ENCODE measurements around the gene C6.

The C6 gene

GRCh38 chr5:41203033-41203432 lies 10.3 kb downstream of the C6 start:
- TF ChIP-seq, protein P1, sequence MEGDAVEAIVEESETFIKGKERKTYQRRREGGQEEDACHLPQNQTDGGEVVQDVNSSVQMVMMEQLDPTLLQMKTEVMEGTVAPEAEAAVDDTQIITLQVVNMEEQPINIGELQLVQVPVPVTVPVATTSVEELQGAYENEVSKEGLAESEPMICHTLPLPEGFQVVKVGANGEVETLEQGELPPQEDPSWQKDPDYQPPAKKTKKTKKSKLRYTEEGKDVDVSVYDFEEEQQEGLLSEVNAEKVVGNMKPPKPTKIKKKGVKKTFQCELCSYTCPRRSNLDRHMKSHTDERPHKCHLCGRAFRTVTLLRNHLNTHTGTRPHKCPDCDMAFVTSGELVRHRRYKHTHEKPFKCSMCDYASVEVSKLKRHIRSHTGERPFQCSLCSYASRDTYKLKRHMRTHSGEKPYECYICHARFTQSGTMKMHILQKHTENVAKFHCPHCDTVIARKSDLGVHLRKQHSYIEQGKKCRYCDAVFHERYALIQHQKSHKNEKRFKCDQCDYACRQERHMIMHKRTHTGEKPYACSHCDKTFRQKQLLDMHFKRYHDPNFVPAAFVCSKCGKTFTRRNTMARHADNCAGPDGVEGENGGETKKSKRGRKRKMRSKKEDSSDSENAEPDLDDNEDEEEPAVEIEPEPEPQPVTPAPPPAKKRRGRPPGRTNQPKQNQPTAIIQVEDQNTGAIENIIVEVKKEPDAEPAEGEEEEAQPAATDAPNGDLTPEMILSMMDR (IDR thresholded peaks at IDR 0.05; ENCODE audit: borderline replicate concordance, control extremely low read depth, extremely low read depth, insufficient read depth, missing control alignments), result no peak
- DNase-seq (ENCODE audit: low spot score), result no peak
- in situ Hi-C loops (cut with MboI; ENCODE audit: low sequenced_read_pairs, unreplicated experiment), result no loop called here

DNA sequence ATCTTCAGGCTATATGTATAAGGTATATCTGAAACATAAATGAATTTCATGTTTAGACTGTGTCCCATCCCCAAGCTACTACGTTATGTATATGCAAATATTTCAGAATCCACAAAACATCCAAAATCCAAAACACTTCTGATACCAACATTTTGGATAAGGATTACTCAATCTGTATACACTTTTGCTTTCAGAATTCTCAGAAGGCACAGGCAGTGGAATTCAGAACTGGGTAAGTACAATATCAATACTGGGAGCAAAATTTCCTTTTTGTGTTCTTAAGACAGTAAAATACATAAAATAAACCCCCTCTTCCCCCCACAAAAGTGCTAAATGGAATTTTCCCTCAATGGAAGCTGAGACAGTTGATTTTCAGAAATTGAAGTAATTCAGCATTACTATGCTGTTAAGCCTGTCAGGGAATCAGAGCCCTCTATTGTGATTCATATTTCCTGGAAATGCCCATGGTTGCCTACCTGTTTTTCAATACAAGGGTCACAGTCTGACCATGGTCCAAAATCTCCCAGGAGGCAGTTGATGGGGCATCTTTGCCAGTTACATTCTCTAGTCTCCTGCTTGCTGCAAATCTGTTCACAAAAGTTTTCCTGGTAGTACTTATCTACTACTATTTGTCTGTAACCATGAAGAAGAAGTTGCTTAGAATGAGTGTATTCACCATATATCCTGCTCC lies 12.1 kb downstream of the C6 start:
- TF ChIP-seq, protein P1 (IDR thresholded peaks at IDR 0.05; ENCODE audit: borderline replicate concordance, control extremely low read depth, extremely low read depth, insufficient read depth, missing control alignments), result no peak
- in situ Hi-C loops (cut with MboI; ENCODE audit: low sequenced_read_pairs, unreplicated experiment), result no loop called here
- no peak for DNase-seq (ENCODE audit: low spot score)

DNA sequence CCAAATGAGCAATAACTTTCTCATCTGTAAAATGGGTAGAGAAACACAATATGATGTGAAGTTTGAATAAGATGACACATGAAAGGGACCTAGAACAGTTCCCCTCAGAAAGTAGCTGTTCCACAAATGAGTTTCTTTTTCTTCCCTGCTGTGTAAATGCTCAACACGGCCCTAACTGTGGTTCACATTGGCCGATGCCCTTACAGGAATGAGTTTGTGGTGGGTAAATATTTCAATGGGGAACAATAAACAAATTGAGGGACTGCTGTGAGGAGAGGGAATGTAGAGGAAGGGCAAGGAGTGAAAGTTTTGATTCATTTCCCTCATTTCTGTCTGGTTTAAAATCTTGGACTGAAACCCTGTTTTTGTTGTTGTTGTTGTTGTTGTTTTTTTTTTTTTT lies 12.8 kb downstream of the C6 start:
- TF ChIP-seq, protein P1 (IDR thresholded peaks at IDR 0.05; ENCODE audit: borderline replicate concordance, control extremely low read depth, extremely low read depth, insufficient read depth, missing control alignments), result no peak
- no peak for DNase-seq (ENCODE audit: low spot score)
- in situ Hi-C loops (cut with MboI; ENCODE audit: low sequenced_read_pairs, unreplicated experiment), result no loop called here

DNA sequence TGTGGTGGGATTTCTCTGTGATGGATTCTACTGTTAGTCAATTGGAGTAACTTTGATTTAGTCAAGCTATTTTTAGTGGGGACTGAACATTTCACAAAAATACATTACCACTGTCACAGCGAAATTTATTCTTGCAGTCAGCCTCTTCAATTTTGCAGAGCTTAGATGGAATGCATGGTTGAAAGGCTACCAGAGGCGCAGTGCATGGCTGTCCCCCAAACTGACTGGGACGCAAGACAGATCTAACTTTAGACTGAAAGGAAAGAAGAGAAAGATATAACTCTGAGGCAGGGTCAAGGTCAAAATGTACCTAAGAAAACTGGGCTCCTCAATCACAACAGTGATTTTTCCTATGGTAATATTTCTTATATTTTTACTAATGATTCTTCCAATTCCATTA lies 13.7 kb downstream of the C6 start:
- TF ChIP-seq, protein P1 (IDR thresholded peaks at IDR 0.05; ENCODE audit: borderline replicate concordance, control extremely low read depth, extremely low read depth, insufficient read depth, missing control alignments), result no peak
- in situ Hi-C loops (cut with MboI; ENCODE audit: low sequenced_read_pairs, unreplicated experiment), result no loop called here
- DNase-seq (ENCODE audit: low spot score), result no peak

GRCh38 chr5:41196197-41196596 lies 17.1 kb downstream of the C6 start:
- DNase-seq (ENCODE audit: low spot score), result no peak
- in situ Hi-C loops (cut with MboI; ENCODE audit: low sequenced_read_pairs, unreplicated experiment), result no loop called here
- TF ChIP-seq, protein P1 (IDR thresholded peaks at IDR 0.05; ENCODE audit: borderline replicate concordance, control extremely low read depth, extremely low read depth, insufficient read depth, missing control alignments), result no peak

GRCh38 chr5:41195228-41195627 lies 18.1 kb downstream of the C6 start:
- in situ Hi-C loops (cut with MboI; ENCODE audit: low sequenced_read_pairs, unreplicated experiment), result no loop called here
- DNase-seq (ENCODE audit: low spot score), result no peak
- TF ChIP-seq, protein P1 (IDR thresholded peaks at IDR 0.05; ENCODE audit: borderline replicate concordance, control extremely low read depth, extremely low read depth, insufficient read depth, missing control alignments), result no peak

All from GM13976 (cell line).